GM21723 (cell line): ENCODE measurements around the gene TRANK1.
A peak's percentile ranks its signal among the peaks of the same experiment; 100 is the strongest.
"Not testable (repeated sequence)": the region's sequence is repeated elsewhere in the genome, so short reads cannot be mapped to it uniquely, and the experiment has no call there.

Experiments used
- ATAC-seq: cut with Tn5 transposase; IDR thresholded peaks from one replicate; pipeline ENCODE4 v1.9.1; 2021; ENCODE audit warnings: mild to moderate bottlenecking, moderate library complexity; ENCODE audit not compliant: unreplicated experiment

The TRANK1 gene

DNA sequence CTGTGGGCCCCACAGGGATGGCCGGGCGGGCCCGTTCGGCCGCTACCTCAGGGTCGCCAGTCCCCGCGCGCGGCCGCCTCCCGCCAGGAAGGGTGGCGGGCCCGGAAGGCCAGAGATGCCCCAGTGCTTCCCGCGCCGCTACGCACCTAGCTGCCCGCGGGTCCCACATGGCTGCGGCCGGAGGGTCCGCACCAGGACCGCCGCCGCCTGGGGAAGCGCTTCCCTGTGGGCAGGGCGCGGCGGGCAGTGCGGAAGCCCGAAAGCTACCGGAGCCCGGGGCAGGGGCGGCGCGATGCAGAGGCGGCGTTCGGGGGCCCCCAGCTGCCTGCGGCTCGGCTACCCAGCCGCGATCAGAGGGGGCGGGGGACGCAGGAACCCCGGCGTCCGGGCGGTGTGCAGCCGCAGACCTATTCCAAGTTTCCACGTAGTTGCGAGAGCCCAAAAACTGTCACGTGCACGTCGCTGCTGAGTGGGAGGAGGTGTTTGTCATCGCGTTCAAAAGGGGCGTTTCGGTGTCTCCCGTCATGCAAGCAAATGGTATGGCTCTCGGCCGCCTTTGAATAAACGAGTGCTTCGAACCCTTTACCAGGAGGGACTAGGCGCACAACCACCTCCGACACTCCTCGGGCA is at the start of gene TRANK1:
TRANK1 (minus strand) TSS at position 414 of the 630 bp plus-strand sequence; CDS start at position 169, 245 bp downstream.
- peak; percentile 67 for ATAC-seq

- peak; percentile 93 for ATAC-seq
These were observed 48.8 kb upstream of the TRANK1 start, which contains the start of gene MLH1 for GRCh38 chr3:36993326-36994283. Gene MLH1 (plus strand): TSS chr3:36993518. CDS start chr3:36993548, 30 bp downstream.

GRCh38 chr3:36992806-36993325 is 48.0 kb upstream of the TRANK1 start, which contains the start of gene EPM2AIP1:
Gene EPM2AIP1 (minus strand): TSS chr3:36993131. CDS start chr3:36993077, 54 bp downstream.
- ATAC-seq, result peak; percentile 87

GRCh38 chr3:36991923-36992805 is 47.3 kb upstream of the TRANK1 start:
- no peak for ATAC-seq

DNA sequence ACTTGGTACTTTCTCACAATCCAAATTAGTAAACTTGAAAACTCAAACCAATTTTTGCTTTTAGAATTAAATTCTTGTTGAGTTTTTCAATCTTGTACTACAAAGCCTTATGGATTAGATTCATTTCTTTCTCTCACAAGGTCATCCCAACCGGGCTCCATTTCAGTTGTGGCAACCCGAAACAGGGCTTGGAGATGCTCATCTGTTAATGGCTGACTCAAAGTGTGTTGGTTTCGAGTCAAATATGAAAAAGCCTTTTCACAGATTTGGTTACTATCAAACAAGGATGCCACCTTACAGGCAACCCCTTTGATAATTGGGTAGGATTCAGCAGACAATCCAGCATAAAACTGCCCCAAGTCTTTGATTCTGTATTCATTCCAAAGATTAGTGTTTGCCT is 46.3 kb upstream of the TRANK1 start:
- ATAC-seq, result no peak

- no peak for ATAC-seq
These were observed 44.7 kb upstream of the TRANK1 start for GRCh38 chr3:36989568-36989967.

DNA sequence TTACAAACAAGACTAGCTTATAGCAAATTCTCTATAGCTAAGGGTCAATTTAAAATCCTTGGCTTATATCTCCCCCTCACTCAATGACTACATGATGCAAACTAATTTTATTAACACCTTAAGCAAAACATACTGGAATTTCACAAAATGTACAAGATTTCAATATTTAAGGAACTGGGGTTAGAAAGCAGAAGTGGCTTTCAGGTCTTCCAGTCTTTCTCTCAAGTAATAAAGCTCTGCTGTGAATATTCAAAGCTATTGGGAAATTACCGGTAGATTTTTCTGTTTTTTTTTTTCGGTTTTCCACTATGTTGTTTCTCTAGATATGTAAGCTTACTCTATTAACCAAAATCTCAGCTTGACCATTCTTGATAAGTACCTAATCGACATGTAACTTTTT is 44.2 kb upstream of the TRANK1 start:
- ATAC-seq, result no peak

- no peak for ATAC-seq
These were observed 43.5 kb upstream of the TRANK1 start for GRCh38 chr3:36988356-36988755.

- no peak for ATAC-seq
These were observed 36.2 kb upstream of the TRANK1 start for GRCh38 chr3:36981006-36981405.

DNA sequence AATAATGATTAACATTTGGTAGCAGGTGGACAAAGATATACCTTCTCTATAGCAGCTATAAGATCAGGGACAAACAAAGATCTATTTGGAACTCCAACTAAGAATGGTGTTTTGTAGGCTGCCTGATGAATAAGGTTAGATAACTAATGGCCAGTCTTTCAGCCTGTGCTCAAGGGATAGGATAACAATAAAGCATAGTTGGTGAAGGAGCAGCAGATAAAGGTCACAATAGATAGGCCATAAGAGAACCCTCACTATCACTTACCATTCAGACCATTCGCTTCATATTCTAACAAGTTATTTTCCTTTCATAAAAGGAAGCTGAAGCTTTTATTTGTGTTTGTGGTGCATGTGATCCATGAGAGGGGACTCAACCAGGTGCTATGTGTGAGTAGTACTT is 28.3 kb upstream of the TRANK1 start:
- ATAC-seq, result no peak

DNA sequence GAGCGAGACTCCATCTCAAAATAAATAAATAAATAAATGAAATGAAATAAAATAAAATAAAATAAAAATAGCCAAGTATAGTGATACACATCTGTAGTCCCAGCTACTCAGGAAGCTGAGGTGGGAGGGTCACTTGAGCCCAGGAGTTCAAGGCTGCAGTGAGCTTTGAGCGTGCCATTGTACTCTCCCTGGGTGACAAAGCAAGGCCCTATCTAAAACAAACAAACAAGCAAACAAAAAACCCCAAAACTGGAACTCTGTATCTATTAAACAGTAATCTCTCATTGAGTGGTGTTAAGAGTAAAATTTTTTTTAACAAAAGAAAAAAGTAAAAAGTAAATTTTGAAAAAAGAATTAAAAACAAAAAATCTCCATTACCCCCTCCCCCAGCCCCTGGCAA is 27.3 kb upstream of the TRANK1 start:
- ATAC-seq, result no peak

- ATAC-seq, result peak; percentile 100
These were observed 24.9 kb upstream of the TRANK1 start for GRCh38 chr3:36969540-36970432.

DNA sequence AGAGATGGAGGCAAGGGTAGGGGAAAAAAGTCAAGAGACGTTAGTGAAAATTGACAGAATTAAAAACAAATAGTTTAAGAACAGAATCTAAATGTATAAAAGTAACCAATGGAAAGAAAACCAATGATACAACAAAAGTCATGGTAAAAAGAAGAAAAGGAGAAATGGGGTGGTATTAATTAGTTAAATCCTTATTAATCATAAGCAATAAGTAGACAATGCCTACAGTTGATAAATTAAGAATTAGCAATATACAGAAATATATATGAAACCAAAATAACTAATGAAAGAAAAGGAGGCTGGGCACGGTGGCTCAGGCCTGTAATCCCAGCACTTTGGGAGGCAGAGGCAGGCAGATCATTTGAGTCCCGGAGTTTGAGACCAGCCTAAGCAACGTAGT is 24.2 kb upstream of the TRANK1 start:
- no peak for ATAC-seq

GRCh38 chr3:36965440-36965839 is 20.6 kb upstream of the TRANK1 start:
- ATAC-seq, result no peak

DNA sequence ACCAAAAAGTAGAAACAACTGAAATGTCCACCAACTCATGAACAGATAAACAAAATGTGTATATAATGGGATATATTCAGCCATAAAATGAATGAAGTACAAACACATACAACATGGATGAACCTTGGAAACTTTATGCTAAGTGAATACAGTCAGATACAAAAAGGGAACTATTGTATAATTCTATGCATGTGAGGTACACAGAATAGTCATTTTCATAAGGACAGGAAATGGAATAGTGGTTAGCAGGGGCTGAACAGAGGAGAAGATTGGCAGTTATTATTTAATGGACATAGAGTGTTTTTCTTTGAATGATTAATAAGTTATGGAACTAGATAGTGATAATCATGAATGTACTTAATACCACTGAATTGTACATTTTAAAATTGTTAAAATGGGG is 20.0 kb upstream of the TRANK1 start:
- ATAC-seq, result no peak

GRCh38 chr3:36964331-36964730 is 19.5 kb upstream of the TRANK1 start:
- ATAC-seq, result no peak

DNA sequence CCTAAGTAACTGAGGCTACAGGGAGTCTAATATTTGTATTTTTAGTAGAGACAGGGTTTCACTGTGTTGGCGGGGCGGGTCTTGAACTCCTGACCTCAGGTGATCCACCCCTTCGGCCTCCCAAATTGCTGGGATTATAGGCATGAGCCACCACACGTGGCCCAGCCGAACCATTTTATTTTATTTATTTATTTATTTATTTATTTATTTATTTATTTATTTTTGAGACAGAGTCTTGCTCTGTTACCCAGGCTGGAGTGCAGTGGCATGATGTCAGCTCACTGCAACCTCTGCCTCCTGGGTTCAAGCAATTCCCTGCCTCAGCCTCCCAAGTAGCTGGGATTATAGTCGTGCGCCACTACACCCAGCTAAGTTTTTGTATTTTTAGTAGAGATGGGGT is 18.2 kb upstream of the TRANK1 start:
- ATAC-seq, result not testable (repeated sequence)

DNA sequence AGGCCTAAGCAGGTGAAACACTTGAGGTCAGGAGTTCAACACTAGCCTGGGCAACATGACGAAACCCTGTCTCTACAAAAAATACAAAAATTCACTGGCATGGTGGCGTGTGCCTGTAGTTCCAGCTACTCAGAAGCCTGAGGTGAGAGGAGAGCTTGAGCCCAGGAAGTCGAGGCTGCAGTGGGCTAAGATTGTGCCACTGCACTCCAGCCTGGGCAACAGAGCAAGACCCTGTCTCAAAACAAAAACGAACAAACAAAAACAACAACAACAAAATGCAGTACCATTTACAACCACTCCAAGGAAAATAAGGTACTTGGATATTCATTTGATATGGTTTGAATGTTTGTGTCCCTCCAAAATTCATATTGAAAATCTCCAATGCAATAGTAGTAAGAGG is 15.6 kb upstream of the TRANK1 start:
- no peak for ATAC-seq

DNA sequence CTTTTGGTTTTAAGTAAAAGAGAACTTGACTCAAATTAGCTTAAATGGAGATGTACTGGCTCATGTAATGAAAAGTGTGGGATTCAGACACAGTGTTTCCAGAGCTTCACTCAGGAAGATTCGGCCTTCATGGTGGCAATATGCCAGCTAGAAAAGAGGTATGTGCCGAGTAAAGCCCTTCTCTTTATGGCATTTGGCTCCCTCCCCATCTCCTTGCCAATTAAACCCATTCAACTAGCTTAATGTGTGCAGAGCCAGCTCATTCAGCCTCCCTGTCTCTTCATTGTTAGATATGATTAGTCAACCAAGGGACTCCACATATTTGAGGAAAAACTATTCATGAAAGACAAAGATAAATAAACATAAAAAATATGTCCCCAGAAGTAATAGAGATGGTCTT is 15.0 kb upstream of the TRANK1 start:
- no peak for ATAC-seq
